K562 (cell line): ENCODE results near the gene FEN1. TPM values are rescaled to one million over a fixed set of nuclear protein-coding genes. Genes with fewer than 3 reads are reported as not detected.

Source experiments
- ARID1B ChIP-seq: fragments of 450-650 bp; IDR thresholded peaks from 2 replicates; pipeline ENCODE4 v1.6.1; 2016; ENCODE audit warnings: antibody characterized with exemption, mild to moderate bottlenecking, inconsistent platforms
- MTA3 ChIP-seq: fragments of 450-650 bp; formaldehyde crosslinking; IDR thresholded peaks from 2 replicates; pipeline ENCODE4 v1.6.1; 2017; ENCODE audit warnings: mild to moderate bottlenecking, borderline replicate concordance
- RBM25 ChIP-seq: fragments of 200-400 bp; formaldehyde crosslinking; IDR thresholded peaks from 2 replicates; pipeline ENCODE4 v1.6.1; 2018; ENCODE audit warnings: low read length, low read depth, moderate library complexity; ENCODE audit not compliant: severe bottlenecking
- SRSF9 ChIP-seq: fragments of 200-400 bp; formaldehyde crosslinking; IDR thresholded peaks from 2 replicates; pipeline ENCODE4 v1.6.1; 2017; ENCODE audit warnings: low read depth, low read length, borderline replicate concordance
- ZNF140 ChIP-seq: fragments of 250-450 bp; sonication (Bioruptor Pico); IDR thresholded peaks from 2 replicates; pipeline ENCODE4 v1.8.0; 2021; ENCODE audit warnings: moderate library complexity, mild to moderate bottlenecking, inconsistent platforms
- ZNF232 ChIP-seq: sonication (generic); formaldehyde crosslinking; IDR thresholded peaks from 2 replicates; pipeline ENCODE4 v1.8.0; 2022; ENCODE audit warnings: mild to moderate bottlenecking, missing genetic modification reagents
- polyA plus RNA-seq, 8 experiments: library from polyadenylated mRNA; depleted of rRNA in 4 of 8; stranded (reverse) in 5 of 8; unstranded in 3 of 8; fragments of >200 nt; fragmentation: Nextera tagmentation in 2 of 8; fragmentation: Illumina TruSeq in 1 of 8; extraction: Ambion mirVana in 2 of 8; extraction: Trizol in 1 of 8; gene quantifications; 2 replicates each; pipeline versions ENCODE4 v1.2.1 to v1.2.3, GENCODE V29; 2011 to 2014; ENCODE audit warnings: inconsistent platforms in 1 of 8, missing spikeins in 1 of 8
- total RNA-seq, 7 experiments: library from RNA; depleted of rRNA in 6 of 7; stranded (reverse); fragments of >200 nt in 6 of 7; fragmentation: Illumina TruSeq in 2 of 7; extraction: Trizol in 2 of 7; gene quantifications; 2 replicates each; pipeline versions ENCODE4 v1.2.1 to v1.2.3, GENCODE V29; 2011 to 2021; ENCODE audit warnings: low replicate concordance in 1 of 7
- TF ChIP-seq, protein P1 (sequence below): fragments of 200-600 bp; sonication (generic); IDR thresholded peaks from one replicate; pipeline ENCODE4 v1.6.1; 2012; ENCODE audit warnings: mild to moderate bottlenecking, low read depth, low read length, inconsistent platforms
- TF ChIP-seq, protein P2 (sequence below): fragments of 250-450 bp; sonication (Bioruptor Pico); IDR thresholded peaks from 2 replicates; pipeline ENCODE4 v1.5.0; 2020; ENCODE audit warnings: mild to moderate bottlenecking, borderline replicate concordance
- TF ChIP-seq, protein P3 (sequence below): sonication (generic); formaldehyde crosslinking; IDR thresholded peaks from 2 replicates; pipeline ENCODE4 v1.8.0; 2022; ENCODE audit warnings: missing genetic modification reagents, mild to moderate bottlenecking, moderate library complexity, borderline replicate concordance
- TF ChIP-seq, protein P4 (sequence below): fragments of 250-450 bp; sonication (Bioruptor Pico); IDR thresholded peaks from 2 replicates; pipeline ENCODE4 v1.6.1; 2021; ENCODE audit warnings: mild to moderate bottlenecking

Gene FEN1
- total and polyA plus RNA-seq, 9 of the 15 experiments (the other 6 are each of a cell fraction or from before 2014, with no cell fraction given): 58.1 to 156 (median 137) TPM

DNA sequence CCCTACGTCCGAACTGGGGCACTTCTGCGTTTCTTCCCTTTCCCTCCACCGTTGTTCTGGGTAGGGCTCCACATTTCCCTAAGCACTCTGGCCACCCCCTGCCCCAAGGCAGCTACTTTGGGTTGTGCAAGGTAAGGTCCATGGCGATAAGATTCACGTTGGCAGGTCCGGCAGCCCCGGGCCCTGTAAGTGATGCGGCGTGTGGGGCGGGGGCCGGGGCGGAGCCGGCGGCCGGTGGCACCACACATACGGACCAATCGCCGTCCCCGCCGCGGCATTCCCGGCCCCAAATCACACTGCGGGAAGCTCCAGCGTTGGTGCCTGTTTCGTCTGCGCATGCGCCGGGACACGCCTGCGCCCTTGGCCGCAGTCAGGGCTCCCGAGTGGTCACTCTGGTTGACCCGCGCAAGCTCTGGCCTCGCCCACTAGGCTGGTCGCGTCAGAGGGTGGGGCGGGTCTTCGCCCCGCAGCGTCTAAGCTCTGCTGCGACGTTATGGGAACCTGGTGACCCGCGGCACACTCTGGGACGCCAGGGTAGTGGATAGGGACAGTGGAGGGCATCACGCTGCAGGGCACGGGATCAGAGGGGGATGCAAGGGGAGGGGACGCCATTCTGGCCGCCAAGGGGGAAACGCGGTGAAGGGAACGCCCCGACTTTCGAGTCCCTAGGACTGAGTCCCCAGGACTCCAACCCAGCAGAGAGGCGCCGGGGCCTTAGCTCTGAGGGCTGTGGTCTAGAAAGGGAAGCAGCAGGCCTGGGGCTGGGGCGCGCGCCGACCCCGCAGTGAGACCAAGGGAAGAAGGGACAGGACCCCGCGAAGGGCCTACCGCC is 22.5 kb downstream of the FEN1 start (continued):
- TF ChIP-seq, protein P1, sequence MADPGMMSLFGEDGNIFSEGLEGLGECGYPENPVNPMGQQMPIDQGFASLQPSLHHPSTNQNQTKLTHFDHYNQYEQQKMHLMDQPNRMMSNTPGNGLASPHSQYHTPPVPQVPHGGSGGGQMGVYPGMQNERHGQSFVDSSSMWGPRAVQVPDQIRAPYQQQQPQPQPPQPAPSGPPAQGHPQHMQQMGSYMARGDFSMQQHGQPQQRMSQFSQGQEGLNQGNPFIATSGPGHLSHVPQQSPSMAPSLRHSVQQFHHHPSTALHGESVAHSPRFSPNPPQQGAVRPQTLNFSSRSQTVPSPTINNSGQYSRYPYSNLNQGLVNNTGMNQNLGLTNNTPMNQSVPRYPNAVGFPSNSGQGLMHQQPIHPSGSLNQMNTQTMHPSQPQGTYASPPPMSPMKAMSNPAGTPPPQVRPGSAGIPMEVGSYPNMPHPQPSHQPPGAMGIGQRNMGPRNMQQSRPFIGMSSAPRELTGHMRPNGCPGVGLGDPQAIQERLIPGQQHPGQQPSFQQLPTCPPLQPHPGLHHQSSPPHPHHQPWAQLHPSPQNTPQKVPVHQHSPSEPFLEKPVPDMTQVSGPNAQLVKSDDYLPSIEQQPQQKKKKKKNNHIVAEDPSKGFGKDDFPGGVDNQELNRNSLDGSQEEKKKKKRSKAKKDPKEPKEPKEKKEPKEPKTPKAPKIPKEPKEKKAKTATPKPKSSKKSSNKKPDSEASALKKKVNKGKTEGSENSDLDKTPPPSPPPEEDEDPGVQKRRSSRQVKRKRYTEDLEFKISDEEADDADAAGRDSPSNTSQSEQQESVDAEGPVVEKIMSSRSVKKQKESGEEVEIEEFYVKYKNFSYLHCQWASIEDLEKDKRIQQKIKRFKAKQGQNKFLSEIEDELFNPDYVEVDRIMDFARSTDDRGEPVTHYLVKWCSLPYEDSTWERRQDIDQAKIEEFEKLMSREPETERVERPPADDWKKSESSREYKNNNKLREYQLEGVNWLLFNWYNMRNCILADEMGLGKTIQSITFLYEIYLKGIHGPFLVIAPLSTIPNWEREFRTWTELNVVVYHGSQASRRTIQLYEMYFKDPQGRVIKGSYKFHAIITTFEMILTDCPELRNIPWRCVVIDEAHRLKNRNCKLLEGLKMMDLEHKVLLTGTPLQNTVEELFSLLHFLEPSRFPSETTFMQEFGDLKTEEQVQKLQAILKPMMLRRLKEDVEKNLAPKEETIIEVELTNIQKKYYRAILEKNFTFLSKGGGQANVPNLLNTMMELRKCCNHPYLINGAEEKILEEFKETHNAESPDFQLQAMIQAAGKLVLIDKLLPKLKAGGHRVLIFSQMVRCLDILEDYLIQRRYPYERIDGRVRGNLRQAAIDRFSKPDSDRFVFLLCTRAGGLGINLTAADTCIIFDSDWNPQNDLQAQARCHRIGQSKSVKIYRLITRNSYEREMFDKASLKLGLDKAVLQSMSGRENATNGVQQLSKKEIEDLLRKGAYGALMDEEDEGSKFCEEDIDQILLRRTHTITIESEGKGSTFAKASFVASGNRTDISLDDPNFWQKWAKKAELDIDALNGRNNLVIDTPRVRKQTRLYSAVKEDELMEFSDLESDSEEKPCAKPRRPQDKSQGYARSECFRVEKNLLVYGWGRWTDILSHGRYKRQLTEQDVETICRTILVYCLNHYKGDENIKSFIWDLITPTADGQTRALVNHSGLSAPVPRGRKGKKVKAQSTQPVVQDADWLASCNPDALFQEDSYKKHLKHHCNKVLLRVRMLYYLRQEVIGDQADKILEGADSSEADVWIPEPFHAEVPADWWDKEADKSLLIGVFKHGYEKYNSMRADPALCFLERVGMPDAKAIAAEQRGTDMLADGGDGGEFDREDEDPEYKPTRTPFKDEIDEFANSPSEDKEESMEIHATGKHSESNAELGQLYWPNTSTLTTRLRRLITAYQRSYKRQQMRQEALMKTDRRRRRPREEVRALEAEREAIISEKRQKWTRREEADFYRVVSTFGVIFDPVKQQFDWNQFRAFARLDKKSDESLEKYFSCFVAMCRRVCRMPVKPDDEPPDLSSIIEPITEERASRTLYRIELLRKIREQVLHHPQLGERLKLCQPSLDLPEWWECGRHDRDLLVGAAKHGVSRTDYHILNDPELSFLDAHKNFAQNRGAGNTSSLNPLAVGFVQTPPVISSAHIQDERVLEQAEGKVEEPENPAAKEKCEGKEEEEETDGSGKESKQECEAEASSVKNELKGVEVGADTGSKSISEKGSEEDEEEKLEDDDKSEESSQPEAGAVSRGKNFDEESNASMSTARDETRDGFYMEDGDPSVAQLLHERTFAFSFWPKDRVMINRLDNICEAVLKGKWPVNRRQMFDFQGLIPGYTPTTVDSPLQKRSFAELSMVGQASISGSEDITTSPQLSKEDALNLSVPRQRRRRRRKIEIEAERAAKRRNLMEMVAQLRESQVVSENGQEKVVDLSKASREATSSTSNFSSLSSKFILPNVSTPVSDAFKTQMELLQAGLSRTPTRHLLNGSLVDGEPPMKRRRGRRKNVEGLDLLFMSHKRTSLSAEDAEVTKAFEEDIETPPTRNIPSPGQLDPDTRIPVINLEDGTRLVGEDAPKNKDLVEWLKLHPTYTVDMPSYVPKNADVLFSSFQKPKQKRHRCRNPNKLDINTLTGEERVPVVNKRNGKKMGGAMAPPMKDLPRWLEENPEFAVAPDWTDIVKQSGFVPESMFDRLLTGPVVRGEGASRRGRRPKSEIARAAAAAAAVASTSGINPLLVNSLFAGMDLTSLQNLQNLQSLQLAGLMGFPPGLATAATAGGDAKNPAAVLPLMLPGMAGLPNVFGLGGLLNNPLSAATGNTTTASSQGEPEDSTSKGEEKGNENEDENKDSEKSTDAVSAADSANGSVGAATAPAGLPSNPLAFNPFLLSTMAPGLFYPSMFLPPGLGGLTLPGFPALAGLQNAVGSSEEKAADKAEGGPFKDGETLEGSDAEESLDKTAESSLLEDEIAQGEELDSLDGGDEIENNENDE: no peak
- TF ChIP-seq, protein P2, sequence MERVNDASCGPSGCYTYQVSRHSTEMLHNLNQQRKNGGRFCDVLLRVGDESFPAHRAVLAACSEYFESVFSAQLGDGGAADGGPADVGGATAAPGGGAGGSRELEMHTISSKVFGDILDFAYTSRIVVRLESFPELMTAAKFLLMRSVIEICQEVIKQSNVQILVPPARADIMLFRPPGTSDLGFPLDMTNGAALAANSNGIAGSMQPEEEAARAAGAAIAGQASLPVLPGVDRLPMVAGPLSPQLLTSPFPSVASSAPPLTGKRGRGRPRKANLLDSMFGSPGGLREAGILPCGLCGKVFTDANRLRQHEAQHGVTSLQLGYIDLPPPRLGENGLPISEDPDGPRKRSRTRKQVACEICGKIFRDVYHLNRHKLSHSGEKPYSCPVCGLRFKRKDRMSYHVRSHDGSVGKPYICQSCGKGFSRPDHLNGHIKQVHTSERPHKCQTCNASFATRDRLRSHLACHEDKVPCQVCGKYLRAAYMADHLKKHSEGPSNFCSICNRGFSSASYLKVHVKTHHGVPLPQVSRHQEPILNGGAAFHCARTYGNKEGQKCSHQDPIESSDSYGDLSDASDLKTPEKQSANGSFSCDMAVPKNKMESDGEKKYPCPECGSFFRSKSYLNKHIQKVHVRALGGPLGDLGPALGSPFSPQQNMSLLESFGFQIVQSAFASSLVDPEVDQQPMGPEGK (CRISPR knock-in tag): no peak
- TF ChIP-seq, protein P3, sequence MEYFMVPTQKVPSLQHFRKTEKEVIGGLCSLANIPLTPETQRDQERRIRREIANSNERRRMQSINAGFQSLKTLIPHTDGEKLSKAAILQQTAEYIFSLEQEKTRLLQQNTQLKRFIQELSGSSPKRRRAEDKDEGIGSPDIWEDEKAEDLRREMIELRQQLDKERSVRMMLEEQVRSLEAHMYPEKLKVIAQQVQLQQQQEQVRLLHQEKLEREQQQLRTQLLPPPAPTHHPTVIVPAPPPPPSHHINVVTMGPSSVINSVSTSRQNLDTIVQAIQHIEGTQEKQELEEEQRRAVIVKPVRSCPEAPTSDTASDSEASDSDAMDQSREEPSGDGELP (CRISPR knock-in tag): peak; percentile 74
- TF ChIP-seq SRSF9 (no peak), MTA3 (peak; percentile 70), RBM25 (no peak), ARID1B (peak; percentile 64; the same call in 1 of the 2 replicates), ZNF232 (CRISPR knock-in tag) (no peak; the same call in 1 of the 2 replicates), ZNF140 (CRISPR knock-in tag) (no peak)
- TF ChIP-seq, protein P4, sequence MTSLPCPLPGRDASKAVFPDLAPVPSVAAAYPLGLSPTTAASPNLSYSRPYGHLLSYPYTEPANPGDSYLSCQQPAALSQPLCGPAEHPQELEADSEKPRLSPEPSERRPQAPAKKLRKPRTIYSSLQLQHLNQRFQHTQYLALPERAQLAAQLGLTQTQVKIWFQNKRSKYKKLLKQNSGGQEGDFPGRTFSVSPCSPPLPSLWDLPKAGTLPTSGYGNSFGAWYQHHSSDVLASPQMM (CRISPR knock-in tag): no peak
